Osteoblast (primary cell): ENCODE results near the gene NOXA1. TPM values are rescaled to one million over a fixed set of nuclear protein-coding genes. Genes with fewer than 3 reads are reported as not detected.

Experiments used
- DNase-seq: peaks from one replicate; pipeline ENCODE4 v3.0.0; 2011; ENCODE audit warnings: low spot score, mixed read lengths; ENCODE audit not compliant: insufficient read length; ENCODE audit errors: missing footprints
- H2AFZ ChIP-seq: 2 replicates; pipeline ENCODE4 v1.6.0; 2011; ENCODE audit warnings: mild to moderate bottlenecking, low read length
- H3K27ac ChIP-seq: 2 replicates; pipeline ENCODE4 v1.5.1; 2011; ENCODE audit warnings: mild to moderate bottlenecking, low read depth, low read length, moderate library complexity
- H3K27me3 ChIP-seq: 2 replicates; pipeline ENCODE4 v1.6.0; 2012; ENCODE audit warnings: mild to moderate bottlenecking, control low read depth, inconsistent platforms, low read length, moderate library complexity; ENCODE audit not compliant: insufficient read depth
- H3K36me3 ChIP-seq: 2 replicates; pipeline ENCODE4 v1.5.1; 2011; ENCODE audit warnings: mild to moderate bottlenecking, low read length, control low read depth, moderate library complexity; ENCODE audit not compliant: insufficient read depth
- H3K4me1 ChIP-seq: 2 replicates; pipeline ENCODE4 v1.5.1; 2011; ENCODE audit warnings: mild to moderate bottlenecking, low read length, control low read depth, moderate library complexity; ENCODE audit not compliant: insufficient read depth
- H3K4me2 ChIP-seq: 2 replicates; pipeline ENCODE4 v1.6.0; 2011; ENCODE audit warnings: mild to moderate bottlenecking, low read length; ENCODE audit not compliant: insufficient read depth
- H3K4me3 ChIP-seq: fragments of 200-600 bp; sonication (generic); 3 replicates; pipeline ENCODE4 v1.5.1; 2012; ENCODE audit warnings: mild to moderate bottlenecking, low read length, inconsistent platforms; ENCODE audit not compliant: insufficient read depth
- H3K79me2 ChIP-seq: 2 replicates; pipeline ENCODE4 v1.6.0; 2012; ENCODE audit warnings: mild to moderate bottlenecking, low read length, control low read depth, inconsistent platforms; ENCODE audit not compliant: insufficient read depth
- H3K9me3 ChIP-seq: 2 replicates; pipeline ENCODE4 v1.5.1; 2011; ENCODE audit warnings: low read depth, low read length, control low read depth
- H4K20me1 ChIP-seq: 2 replicates; pipeline ENCODE4 v1.6.0; 2012; ENCODE audit warnings: mild to moderate bottlenecking, low read length, control low read depth; ENCODE audit not compliant: insufficient read depth
- total RNA-seq: library from RNA; depleted of rRNA; stranded (reverse); fragments of >200 nt; gene quantifications from 2 replicates; pipeline ENCODE4 v1.2.3, GENCODE V29; 2012
- TF ChIP-seq, protein P1 (sequence below): IDR thresholded peaks from 2 replicates; pipeline ENCODE4 v1.5.1; 2011; ENCODE audit warnings: mild to moderate bottlenecking, low read depth, low read length, moderate library complexity; ENCODE audit errors: extremely low read depth

Gene NOXA1
- total RNA-seq, 1 donor: 0.36 TPM

DNA sequence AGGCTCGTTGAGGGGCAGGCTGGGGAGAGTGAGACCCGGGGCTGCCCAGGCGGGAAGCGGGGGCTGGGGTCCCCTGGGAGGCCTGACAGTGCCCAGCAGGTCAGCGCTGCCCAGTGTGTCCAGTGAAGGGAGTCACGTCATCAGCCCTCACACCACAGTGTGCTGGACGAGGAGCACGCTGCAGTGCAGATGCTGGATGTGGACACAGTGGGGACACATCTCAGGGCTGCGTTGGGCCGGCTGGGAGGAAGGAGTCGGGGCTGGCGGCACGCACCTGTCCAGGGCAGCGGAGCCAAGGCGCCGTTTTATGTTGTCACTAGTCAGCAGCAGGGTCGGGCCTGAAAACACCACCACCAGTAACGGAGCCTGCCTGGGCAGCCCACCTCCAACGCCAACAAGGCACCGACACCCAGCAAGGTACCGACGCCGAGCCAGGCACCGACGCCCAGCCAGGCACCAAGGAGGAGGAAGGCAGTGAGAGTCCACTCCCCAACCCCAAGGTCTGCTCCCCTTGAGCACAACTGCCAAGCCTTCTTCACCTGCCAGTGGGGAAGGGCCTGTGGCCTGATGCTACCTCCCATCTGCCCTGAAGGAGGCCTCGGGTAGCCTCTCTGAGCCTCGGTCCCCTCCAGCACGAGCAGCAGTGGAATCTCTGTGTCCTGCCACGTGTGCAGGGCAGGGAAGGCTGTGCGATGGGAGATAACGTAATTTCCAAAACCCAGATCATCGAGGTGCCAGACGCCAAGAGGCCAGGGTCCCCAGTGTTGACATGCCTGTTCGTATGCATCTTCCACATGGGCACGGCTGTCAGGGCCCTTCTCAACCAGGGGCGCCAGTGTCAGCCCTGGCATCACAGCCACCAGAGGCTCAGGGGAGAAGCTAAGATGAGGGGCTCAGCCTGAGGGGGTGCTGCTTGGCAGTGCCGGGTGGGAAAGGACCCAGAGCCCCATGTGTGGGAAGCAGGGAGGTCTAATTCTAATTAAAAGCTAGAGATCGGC lies 57.8 kb downstream of the NOXA1 start:
- Histone ChIP-seq H3K36me3 (no peaks in the 10 kb centered on the region), H3K27ac (no peak overlapping the region), H3K9me3 (peaks cover 3% of the 10 kb centered on the region), H4K20me1 (no peaks in the 10 kb centered on the region), H3K27me3 (no peaks in the 10 kb centered on the region), H3K79me2 (no peaks in the 10 kb centered on the region), H3K4me3 (no peak overlapping the region), H3K4me1 (peaks cover 8% of the 10 kb centered on the region), H3K4me2 (no peak overlapping the region), H2AFZ (no peak overlapping the region)
- DNase-seq: peak; percentile 66
- TF ChIP-seq, protein P1, sequence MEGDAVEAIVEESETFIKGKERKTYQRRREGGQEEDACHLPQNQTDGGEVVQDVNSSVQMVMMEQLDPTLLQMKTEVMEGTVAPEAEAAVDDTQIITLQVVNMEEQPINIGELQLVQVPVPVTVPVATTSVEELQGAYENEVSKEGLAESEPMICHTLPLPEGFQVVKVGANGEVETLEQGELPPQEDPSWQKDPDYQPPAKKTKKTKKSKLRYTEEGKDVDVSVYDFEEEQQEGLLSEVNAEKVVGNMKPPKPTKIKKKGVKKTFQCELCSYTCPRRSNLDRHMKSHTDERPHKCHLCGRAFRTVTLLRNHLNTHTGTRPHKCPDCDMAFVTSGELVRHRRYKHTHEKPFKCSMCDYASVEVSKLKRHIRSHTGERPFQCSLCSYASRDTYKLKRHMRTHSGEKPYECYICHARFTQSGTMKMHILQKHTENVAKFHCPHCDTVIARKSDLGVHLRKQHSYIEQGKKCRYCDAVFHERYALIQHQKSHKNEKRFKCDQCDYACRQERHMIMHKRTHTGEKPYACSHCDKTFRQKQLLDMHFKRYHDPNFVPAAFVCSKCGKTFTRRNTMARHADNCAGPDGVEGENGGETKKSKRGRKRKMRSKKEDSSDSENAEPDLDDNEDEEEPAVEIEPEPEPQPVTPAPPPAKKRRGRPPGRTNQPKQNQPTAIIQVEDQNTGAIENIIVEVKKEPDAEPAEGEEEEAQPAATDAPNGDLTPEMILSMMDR: no peak

DNA sequence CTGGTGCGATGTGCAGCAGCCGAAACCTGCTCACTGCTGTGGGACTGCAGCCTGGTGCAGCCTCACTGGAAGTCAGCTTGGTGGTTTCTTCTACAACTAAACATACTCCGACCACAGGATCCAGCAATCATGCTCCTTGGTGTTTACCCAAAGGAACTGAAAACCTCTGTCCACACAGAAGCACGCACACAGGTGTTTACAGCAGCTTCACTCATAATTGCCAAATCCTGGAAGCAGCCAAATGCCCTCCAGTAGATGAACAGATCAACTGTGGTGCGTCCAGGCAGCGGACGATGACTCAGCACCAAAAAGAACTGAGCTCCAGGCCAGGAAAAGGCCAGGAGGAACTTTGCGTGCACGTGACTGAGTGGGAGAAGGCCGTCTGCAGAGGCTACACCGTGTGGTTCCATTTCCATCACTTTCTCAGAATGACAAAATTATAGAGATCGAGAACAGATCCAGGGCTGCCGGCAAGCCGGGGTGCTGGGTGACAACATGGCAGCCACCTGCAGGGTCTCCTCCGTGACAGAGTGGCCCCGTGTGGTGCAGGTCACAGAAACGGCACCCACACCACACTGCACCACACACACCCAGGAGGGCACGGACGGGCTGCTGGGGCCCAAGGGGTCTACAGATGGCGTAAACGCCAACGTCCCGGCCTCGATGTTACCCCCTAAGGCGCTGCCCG lies 59.0 kb downstream of the NOXA1 start:
- H3K9me3 ChIP-seq: no peaks in the 10 kb centered on the region
- peaks cover 8% of the 10 kb centered on the region for H3K4me1 ChIP-seq
- DNase-seq: peak; percentile 99
- H3K79me2 ChIP-seq: no peaks in the 10 kb centered on the region
- H2AFZ ChIP-seq: peak overlapping the region; percentile 49
- H3K27ac ChIP-seq: no peak overlapping the region
- H3K27me3 ChIP-seq: no peaks in the 10 kb centered on the region
- H3K4me2 ChIP-seq: peak overlapping the region; percentile 33
- H4K20me1 ChIP-seq: no peaks in the 10 kb centered on the region
- TF ChIP-seq, protein P1: no peak
- no peaks in the 10 kb centered on the region for H3K36me3 ChIP-seq
- peak overlapping the region; percentile 2 for H3K4me3 ChIP-seq

Other genes with a start within 250 kb of the NOXA1 start
- gene ANAPC2, start 234.8 kb upstream of the NOXA1 start, total RNA-seq: 26.2 and 32.9 TPM in 2 replicates
- 52.5 and 59.7 TPM in 2 replicates for gene SSNA1, start 234.7 kb upstream of the NOXA1 start, total RNA-seq
- gene TPRN, start 222.7 kb upstream of the NOXA1 start, total RNA-seq: 9.7 and 10.5 TPM in 2 replicates
- gene TMEM203, start 217.7 kb upstream of the NOXA1 start, total RNA-seq: 35.4 and 36.9 TPM in 2 replicates
- gene NDOR1, start 217.7 kb upstream of the NOXA1 start, total RNA-seq: 5.0 and 6.2 TPM in 2 replicates
- gene RNF208, start 201.2 kb upstream of the NOXA1 start, total RNA-seq: 0.29 TPM in 1 of 2 replicates, not detected in the other
- gene CYSRT1, start 198.2 kb upstream of the NOXA1 start, total RNA-seq: 1.1 and 1.5 TPM in 2 replicates
- gene RNF224, start 195.9 kb upstream of the NOXA1 start, total RNA-seq: under 0.01 TPM in 1 of 2 replicates, not detected in the other
- gene SLC34A3, start 192.5 kb upstream of the NOXA1 start, total RNA-seq: not detected in 2 replicates
- 67.7 and 74.0 TPM in 2 replicates for gene TUBB4B, start 182.1 kb upstream of the NOXA1 start, total RNA-seq
- gene STPG3, start 172.1 kb upstream of the NOXA1 start, total RNA-seq: 0.36 TPM in 1 of 2 replicates, not detected in the other
- 46.0 and 47.4 TPM in 2 replicates for gene NELFB, start 168.1 kb upstream of the NOXA1 start, total RNA-seq
- gene TOR4A, start 145.7 kb upstream of the NOXA1 start, total RNA-seq: 0.29 and 2.5 TPM in 2 replicates
- under 0.01 TPM in 2 replicates for gene NRARP, start 121.1 kb upstream of the NOXA1 start, total RNA-seq
- 7.6 and 10.0 TPM in 2 replicates for gene EXD3, start 231 bp upstream of the NOXA1 start, total RNA-seq
- not detected in 2 replicates for gene ENTPD8, start 18.0 kb downstream of the NOXA1 start, total RNA-seq
- gene NSMF, start 35.9 kb downstream of the NOXA1 start, total RNA-seq: 19.2 and 22.4 TPM in 2 replicates
- 1.8 and 2.7 TPM in 2 replicates for gene PNPLA7, start 127.0 kb downstream of the NOXA1 start, total RNA-seq
- gene MRPL41, start 128.5 kb downstream of the NOXA1 start, total RNA-seq: 26.2 and 30.4 TPM in 2 replicates
- gene DPH7, start 155.5 kb downstream of the NOXA1 start, total RNA-seq: 20.3 and 26.2 TPM in 2 replicates
- 10.5 and 14.1 TPM in 2 replicates for gene ZMYND19, start 167.1 kb downstream of the NOXA1 start, total RNA-seq
- gene ARRDC1, start 182.3 kb downstream of the NOXA1 start, total RNA-seq: 11.9 and 15.0 TPM in 2 replicates
- gene EHMT1, start 195.6 kb downstream of the NOXA1 start, total RNA-seq: 38.0 and 46.3 TPM in 2 replicates